Subcutaneous adipose tissue (tissue), 4 donors: ENCODE results near the gene VMP1. TPM values are rescaled to one million over a fixed set of nuclear protein-coding genes. Genes with fewer than 3 reads are reported as not detected.

Source experiments
- total RNA-seq, 4 donors: library from RNA; depleted of rRNA; stranded (reverse); fragments of >200 nt; gene quantifications; one replicate each; pipeline ENCODE4 v1.1.0, GENCODE V29; 2016
- TF ChIP-seq, protein P1 (sequence below): fragments of 450-650 bp; IDR thresholded peaks from one replicate; pipeline ENCODE4 v1.5.1; 2016; ENCODE audit warnings: low read depth, mild to moderate bottlenecking, control low read depth, antibody characterized with exemption, moderate library complexity

VMP1 gene
- total RNA-seq, 4 donors from 2014 or later = 94.2 to 332 (median 246) TPM

DNA sequence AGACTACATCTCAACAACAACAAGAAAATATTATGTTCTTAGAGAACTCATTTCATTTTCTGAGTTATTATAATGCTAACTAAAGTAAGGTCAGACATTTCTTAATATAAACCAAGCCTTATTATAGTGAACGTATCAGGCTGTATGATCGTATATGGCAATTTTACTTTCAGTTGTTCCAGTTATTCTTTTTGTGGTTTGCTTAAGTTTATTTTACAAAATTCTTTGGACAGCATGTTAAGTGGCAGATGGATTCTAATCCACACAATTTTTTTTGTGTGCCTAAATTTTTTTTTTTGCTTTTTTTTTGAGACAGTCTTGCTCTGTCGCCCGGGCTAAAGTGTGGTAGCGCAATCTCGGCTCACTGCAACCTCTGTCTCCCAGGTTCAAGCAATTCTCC is 59.0 kb downstream of the VMP1 start:
- TF ChIP-seq, protein P1, sequence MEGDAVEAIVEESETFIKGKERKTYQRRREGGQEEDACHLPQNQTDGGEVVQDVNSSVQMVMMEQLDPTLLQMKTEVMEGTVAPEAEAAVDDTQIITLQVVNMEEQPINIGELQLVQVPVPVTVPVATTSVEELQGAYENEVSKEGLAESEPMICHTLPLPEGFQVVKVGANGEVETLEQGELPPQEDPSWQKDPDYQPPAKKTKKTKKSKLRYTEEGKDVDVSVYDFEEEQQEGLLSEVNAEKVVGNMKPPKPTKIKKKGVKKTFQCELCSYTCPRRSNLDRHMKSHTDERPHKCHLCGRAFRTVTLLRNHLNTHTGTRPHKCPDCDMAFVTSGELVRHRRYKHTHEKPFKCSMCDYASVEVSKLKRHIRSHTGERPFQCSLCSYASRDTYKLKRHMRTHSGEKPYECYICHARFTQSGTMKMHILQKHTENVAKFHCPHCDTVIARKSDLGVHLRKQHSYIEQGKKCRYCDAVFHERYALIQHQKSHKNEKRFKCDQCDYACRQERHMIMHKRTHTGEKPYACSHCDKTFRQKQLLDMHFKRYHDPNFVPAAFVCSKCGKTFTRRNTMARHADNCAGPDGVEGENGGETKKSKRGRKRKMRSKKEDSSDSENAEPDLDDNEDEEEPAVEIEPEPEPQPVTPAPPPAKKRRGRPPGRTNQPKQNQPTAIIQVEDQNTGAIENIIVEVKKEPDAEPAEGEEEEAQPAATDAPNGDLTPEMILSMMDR = no peak

DNA sequence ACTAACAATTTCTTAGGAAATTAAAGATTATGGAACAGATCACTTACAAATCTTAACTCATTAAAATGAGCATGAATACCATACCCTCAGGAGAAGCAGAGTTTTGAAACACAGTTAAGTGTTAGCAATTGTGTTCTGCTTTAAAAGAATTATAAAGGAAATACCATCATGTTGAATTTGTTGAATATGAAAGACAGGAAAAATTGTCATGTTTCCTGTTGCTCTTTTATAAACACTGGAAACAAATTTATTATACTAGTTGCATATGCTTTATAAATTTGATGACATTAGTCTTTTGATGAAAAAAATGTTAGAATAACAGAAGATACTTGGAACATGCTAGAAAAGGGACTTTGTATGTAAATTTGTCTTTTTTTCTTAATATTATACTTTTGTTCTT is 59.7 kb downstream of the VMP1 start:
- TF ChIP-seq, protein P1 = no peak

GRCh38 chr17:59769887-59770286 is 62.4 kb downstream of the VMP1 start:
- TF ChIP-seq, protein P1 = no peak

GRCh38 chr17:59771093-59771492 is 63.6 kb downstream of the VMP1 start:
- TF ChIP-seq, protein P1 = no peak

DNA sequence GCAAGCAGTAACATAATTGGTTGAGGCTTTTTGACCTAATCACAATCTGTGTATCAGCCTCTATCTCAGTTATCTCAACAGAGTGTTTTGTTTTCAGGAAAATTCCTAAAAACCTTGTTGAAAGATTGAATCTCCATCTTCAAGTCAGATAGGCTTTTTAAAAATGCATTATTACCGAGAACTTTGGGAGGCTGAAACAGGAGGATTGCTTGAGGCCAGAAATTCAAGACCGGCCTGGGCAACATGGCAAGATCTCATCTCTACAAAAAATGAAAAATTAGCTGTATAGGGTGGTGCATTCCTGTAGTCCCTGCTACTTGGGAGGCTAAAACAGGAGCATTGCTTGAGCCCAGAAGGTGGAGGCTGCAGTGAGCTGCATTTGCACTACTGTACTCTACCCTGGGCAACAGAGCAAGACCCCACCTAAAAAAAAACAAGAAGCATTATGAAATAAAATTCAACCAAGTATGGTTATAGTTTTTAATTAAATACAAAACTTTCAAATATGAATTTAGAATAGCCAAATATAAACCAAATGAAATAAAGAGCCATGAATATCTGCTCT is 68.4 kb downstream of the VMP1 start:
- TF ChIP-seq, protein P1 = no peak

GRCh38 chr17:59776577-59776976 is 69.1 kb downstream of the VMP1 start:
- TF ChIP-seq, protein P1 = no peak

GRCh38 chr17:59777033-59777432 is 69.6 kb downstream of the VMP1 start:
- TF ChIP-seq, protein P1 = no peak
